Colonic mucosa (tissue), 4 donors: ENCODE data around the gene VIPR2. TPM values are rescaled to one million over a fixed set of nuclear protein-coding genes. Genes with fewer than 3 reads are reported as not detected.

ENCODE experiments used
- DNase-seq: peaks from one replicate; pipeline ENCODE4 v3.0.0-alpha.2; 2020
- H3K27ac ChIP-seq: fragments of 200-600 bp; one replicate; pipeline ENCODE4 v1.8.0; 2021
- H3K27me3 ChIP-seq: fragments of 200-600 bp; one replicate; pipeline ENCODE4 v1.8.0; 2021
- H3K36me3 ChIP-seq: fragments of 200-600 bp; one replicate; pipeline ENCODE4 v1.8.0; 2021
- H3K4me1 ChIP-seq: fragments of 200-600 bp; one replicate; pipeline ENCODE4 v1.8.0; 2021; ENCODE audit warnings: mild to moderate bottlenecking
- H3K4me3 ChIP-seq: fragments of 200-600 bp; one replicate; pipeline ENCODE4 v1.8.0; 2021
- H3K9ac ChIP-seq, 2 donors: one replicate each; pipeline ENCODE4 v1.7.0; 2013; ENCODE audit warnings: control low read depth in 2 of 2, low read depth in 2 of 2, low read length in 2 of 2
- H3K9me3 ChIP-seq: fragments of 200-600 bp; one replicate; pipeline ENCODE4 v1.8.0; 2021
- CTCF ChIP-seq: fragments of 200-600 bp; IDR thresholded peaks from one replicate; pipeline ENCODE4 v1.8.0; 2022; ENCODE audit warnings: antibody characterized with exemption, mild to moderate bottlenecking
- intact Hi-C: fragments of 100-400 bp; cut with DNase I; formaldehyde crosslinking; loops from one replicate; pipeline ENCODE4 v1.14.1; 2022
- total RNA-seq, 2 donors: library from RNA; stranded (reverse); fragmentation: NEBNext Ultra II Directional in 1 of 2; extraction: Animal tissue kit (Norgen Biotek cat#: 25700) in 1 of 2; gene quantifications; one replicate each; pipeline ENCODE4 v1.2.1, GENCODE V29; 2021
- donor health status: healthy.
- donor health status: DM: no; HTN: no; CAD: no.
- donor health status: DM: no; HTN: no; CAD: no.

Gene VIPR2
- total RNA-seq, 2 donors from 2014 or later: 0.37 to 1.3 TPM

- Histone ChIP-seq H3K9ac (no peak overlapping the region), H3K27ac (no peak overlapping the region), H3K27me3 (no peaks in the 10 kb centered on the region), H3K4me3 (no peak overlapping the region), H3K36me3 (no peaks in the 10 kb centered on the region), H3K9me3 (no peaks in the 10 kb centered on the region), H3K4me1 (no peaks in the 10 kb centered on the region)
- intact Hi-C loops: no loop called here
- TF ChIP-seq CTCF: no peak
- DNase-seq: no peak
These were observed 79.7 kb downstream of the VIPR2 start for GRCh38 chr7:159064816-159065510.

GRCh38 chr7:159064121-159064815, 80.4 kb downstream of the VIPR2 start:
- intact Hi-C loops: no loop called here
- no peak overlapping the region for H3K27ac ChIP-seq
- no peak for TF ChIP-seq CTCF
- H3K9ac ChIP-seq: no peak overlapping the region
- H3K36me3 ChIP-seq: no peaks in the 10 kb centered on the region
- H3K4me1 ChIP-seq: no peaks in the 10 kb centered on the region
- no peaks in the 10 kb centered on the region for H3K27me3 ChIP-seq
- no peaks in the 10 kb centered on the region for H3K9me3 ChIP-seq
- H3K4me3 ChIP-seq: no peak overlapping the region
- no peak for DNase-seq

- H3K4me1 ChIP-seq: no peaks in the 10 kb centered on the region
- no peak for DNase-seq
- no peak for TF ChIP-seq CTCF
- H3K27ac ChIP-seq: no peak overlapping the region
- no peaks in the 10 kb centered on the region for H3K36me3 ChIP-seq
- no peak overlapping the region for H3K4me3 ChIP-seq
- intact Hi-C loops: no loop called here
- H3K9ac ChIP-seq: no peak overlapping the region
- H3K27me3 ChIP-seq: no peaks in the 10 kb centered on the region
- no peaks in the 10 kb centered on the region for H3K9me3 ChIP-seq
These were observed 81.4 kb downstream of the VIPR2 start for GRCh38 chr7:159063046-159063840.

GRCh38 chr7:159062569-159062968, 82.1 kb downstream of the VIPR2 start:
- H3K27ac ChIP-seq: no peak overlapping the region
- no peak for DNase-seq

More at GRCh38 chr7:159062569-159062968, 82.1 kb downstream of the VIPR2 start:
- Histone ChIP-seq H3K27me3 (no peaks in the 10 kb centered on the region), H3K4me1 (no peaks in the 10 kb centered on the region), H3K9ac (no peak overlapping the region), H3K9me3 (no peaks in the 10 kb centered on the region), H3K36me3 (no peaks in the 10 kb centered on the region), H3K4me3 (no peak overlapping the region)
- intact Hi-C loops: no loop called here
- TF ChIP-seq CTCF: no peak
